HEK293 (cell line): ENCODE results near the gene FRMD4A.

Experiments
- CTCF ChIA-PET: fragments of 350-600 bp; formaldehyde crosslinking; extraction: SDS; loops from one replicate; lab custom pipeline; 2021; ENCODE audit warnings: antibody characterized with exemption; lab: Yijun Ruan, JAX
- POLR2A ChIA-PET: fragments of 300-600 bp; formaldehyde crosslinking; extraction: SDS; loops from one replicate; lab custom pipeline; 2020; ENCODE audit warnings: antibody characterized with exemption, inconsistent platforms; lab: Yijun Ruan, JAX
- H3K27ac ChIP-seq: fragments of 200-500 bp; sonication (Bioruptor generic); 2 replicates; pipeline ENCODE4 v1.5.1; 2014; ENCODE audit warnings: low read depth, low read length, control low read depth, inconsistent platforms; ENCODE audit errors: extremely low read depth
- H3K36me3 ChIP-seq, 2 experiments: fragments of 200-500 bp in 1 of 2; sonication (Bioruptor generic) in 1 of 2; 1 replicate in 1 of 2; 2 replicates in 1 of 2; pipeline ENCODE4 v1.5.1; 2014 to 2017; ENCODE audit warnings: inconsistent platforms in 2 of 2, low read length in 2 of 2; ENCODE audit not compliant: control insufficient read depth in 2 of 2, insufficient read depth in 1 of 2
- H3K4me1 ChIP-seq: fragments of 200-500 bp; sonication (Bioruptor generic); 2 replicates; pipeline ENCODE4 v1.5.1; 2014; ENCODE audit warnings: mild to moderate bottlenecking, low read length, inconsistent platforms; ENCODE audit not compliant: control insufficient read depth, insufficient read depth
- H3K4me3 ChIP-seq: 2 replicates; pipeline ENCODE4 v1.5.1; 2011; ENCODE audit warnings: low read depth, mild to moderate bottlenecking, control low read depth, low read length, moderate library complexity
- H3K9me3 ChIP-seq: fragments of 200-500 bp; sonication (Bioruptor generic); 2 replicates; pipeline ENCODE4 v1.5.1; 2014; ENCODE audit warnings: low read depth, low read length, inconsistent platforms; ENCODE audit not compliant: control insufficient read depth, insufficient read depth
- FEZF1 ChIP-seq: fragments of 450-650 bp; formaldehyde crosslinking; IDR thresholded peaks from 2 replicates; pipeline ENCODE4 v1.5.1; 2016; ENCODE audit warnings: missing biosample characterization, missing genetic modification characterization
- HOXD13 ChIP-seq: sonication (generic); formaldehyde crosslinking; IDR thresholded peaks from 2 replicates; pipeline ENCODE4 v1.8.0; 2022; ENCODE audit warnings: missing genetic modification reagents, borderline replicate concordance
- KLF8 ChIP-seq: fragments of 450-650 bp; formaldehyde crosslinking; IDR thresholded peaks from 2 replicates; pipeline ENCODE4 v1.5.1; 2016; ENCODE audit warnings: missing biosample characterization, missing genetic modification characterization
- KLF9 ChIP-seq: fragments of 450-650 bp; formaldehyde crosslinking; IDR thresholded peaks from 2 replicates; pipeline ENCODE4 v1.5.1; 2016; ENCODE audit warnings: missing biosample characterization, missing genetic modification characterization, low read depth
- RBAK ChIP-seq: fragments of 450-650 bp; formaldehyde crosslinking; IDR thresholded peaks from 2 replicates; pipeline ENCODE4 v1.5.1; 2016; ENCODE audit warnings: missing biosample characterization, missing genetic modification characterization
- SALL2 ChIP-seq: fragments of 450-650 bp; formaldehyde crosslinking; IDR thresholded peaks from 2 replicates; pipeline ENCODE4 v1.5.0; 2017; ENCODE audit warnings: missing biosample characterization, mild to moderate bottlenecking, missing genetic modification characterization, borderline replicate concordance
- SP2 ChIP-seq: fragments of 450-650 bp; formaldehyde crosslinking; IDR thresholded peaks from 2 replicates; pipeline ENCODE4 v1.5.1; 2016; ENCODE audit warnings: missing biosample characterization, missing genetic modification characterization
- ZFP3 ChIP-seq: fragments of 450-650 bp; formaldehyde crosslinking; IDR thresholded peaks from 2 replicates; pipeline ENCODE4 v1.5.1; 2016; ENCODE audit warnings: low read depth, missing biosample characterization, missing genetic modification characterization
- ZFP37 ChIP-seq: fragments of 450-650 bp; formaldehyde crosslinking; IDR thresholded peaks from 2 replicates; pipeline ENCODE4 v1.5.1; 2016; ENCODE audit warnings: missing biosample characterization, missing genetic modification characterization
- ZNF138 ChIP-seq: fragments of 450-650 bp; formaldehyde crosslinking; IDR thresholded peaks from 2 replicates; pipeline ENCODE4 v1.5.1; 2016; ENCODE audit warnings: missing biosample characterization, missing genetic modification characterization, borderline replicate concordance
- ZNF223 ChIP-seq: fragments of 450-650 bp; formaldehyde crosslinking; IDR thresholded peaks from 2 replicates; pipeline ENCODE4 v1.5.1; 2016; ENCODE audit warnings: missing biosample characterization, missing genetic modification characterization
- ZNF239 ChIP-seq: fragments of 450-650 bp; formaldehyde crosslinking; IDR thresholded peaks from 2 replicates; pipeline ENCODE4 v1.5.1; 2016; ENCODE audit warnings: missing biosample characterization, missing genetic modification characterization
- ZNF501 ChIP-seq: fragments of 450-650 bp; formaldehyde crosslinking; IDR thresholded peaks from 2 replicates; pipeline ENCODE4 v1.5.1; 2016; ENCODE audit warnings: missing biosample characterization, missing genetic modification characterization
- ZNF560 ChIP-seq: fragments of 450-650 bp; formaldehyde crosslinking; IDR thresholded peaks from 2 replicates; pipeline ENCODE4 v1.5.1; 2017; ENCODE audit warnings: missing biosample characterization, missing genetic modification characterization, borderline replicate concordance
- ZNF664 ChIP-seq: fragments of 450-650 bp; formaldehyde crosslinking; IDR thresholded peaks from 2 replicates; pipeline ENCODE4 v1.5.1; 2016; ENCODE audit warnings: missing biosample characterization, missing genetic modification characterization
- ZNF677 ChIP-seq: fragments of 450-650 bp; IDR thresholded peaks from 2 replicates; pipeline ENCODE4 v1.5.0; 2018; ENCODE audit warnings: missing biosample characterization, mild to moderate bottlenecking, missing genetic modification characterization, moderate library complexity
- ZNF707 ChIP-seq: fragments of 450-650 bp; formaldehyde crosslinking; IDR thresholded peaks from 2 replicates; pipeline ENCODE4 v1.5.1; 2016; ENCODE audit warnings: missing biosample characterization, missing genetic modification characterization
- ZNF747 ChIP-seq: fragments of 450-650 bp; formaldehyde crosslinking; IDR thresholded peaks from 2 replicates; pipeline ENCODE4 v1.5.1; 2016; ENCODE audit warnings: missing biosample characterization, missing genetic modification characterization
- ZNF785 ChIP-seq: fragments of 450-650 bp; formaldehyde crosslinking; IDR thresholded peaks from 2 replicates; pipeline ENCODE4 v1.5.1; 2016; ENCODE audit warnings: missing biosample characterization, missing genetic modification characterization
- ZSCAN30 ChIP-seq: fragments of 450-650 bp; IDR thresholded peaks from 2 replicates; pipeline ENCODE4 v1.5.1; 2018; ENCODE audit warnings: missing biosample characterization, mild to moderate bottlenecking, missing genetic modification characterization, moderate library complexity
- ZXDB ChIP-seq: fragments of 450-650 bp; formaldehyde crosslinking; IDR thresholded peaks from 2 replicates; pipeline ENCODE4 v1.5.1; 2016; ENCODE audit warnings: missing biosample characterization, missing genetic modification characterization
- TF ChIP-seq, protein P1 (sequence below): fragments of 450-650 bp; formaldehyde crosslinking; IDR thresholded peaks from 2 replicates; pipeline ENCODE4 v1.5.1; 2016; ENCODE audit warnings: missing biosample characterization, missing genetic modification characterization, borderline replicate concordance
- TF ChIP-seq, protein P2 (sequence below): fragments of 450-650 bp; formaldehyde crosslinking; IDR thresholded peaks from 2 replicates; pipeline ENCODE4 v1.5.1; 2017; ENCODE audit warnings: missing biosample characterization, missing genetic modification characterization
- TF ChIP-seq, protein P3 (sequence below): fragments of 450-650 bp; formaldehyde crosslinking; IDR thresholded peaks from 2 replicates; pipeline ENCODE4 v1.5.1; 2016; ENCODE audit warnings: missing biosample characterization, missing genetic modification characterization
- TF ChIP-seq, protein P4 (sequence below): fragments of 450-650 bp; formaldehyde crosslinking; IDR thresholded peaks from 2 replicates; pipeline ENCODE4 v1.5.1; 2016; ENCODE audit warnings: missing biosample characterization, missing genetic modification characterization
- TF ChIP-seq, protein P5 (sequence below): fragments of 450-650 bp; formaldehyde crosslinking; IDR thresholded peaks from 2 replicates; pipeline ENCODE4 v1.5.1; 2016; ENCODE audit warnings: missing biosample characterization, missing genetic modification characterization
- TF ChIP-seq, protein P6 (sequence below): fragments of 450-650 bp; formaldehyde crosslinking; IDR thresholded peaks from 2 replicates; pipeline ENCODE4 v1.5.1; 2016; ENCODE audit warnings: missing biosample characterization, missing genetic modification characterization

FRMD4A gene

DNA sequence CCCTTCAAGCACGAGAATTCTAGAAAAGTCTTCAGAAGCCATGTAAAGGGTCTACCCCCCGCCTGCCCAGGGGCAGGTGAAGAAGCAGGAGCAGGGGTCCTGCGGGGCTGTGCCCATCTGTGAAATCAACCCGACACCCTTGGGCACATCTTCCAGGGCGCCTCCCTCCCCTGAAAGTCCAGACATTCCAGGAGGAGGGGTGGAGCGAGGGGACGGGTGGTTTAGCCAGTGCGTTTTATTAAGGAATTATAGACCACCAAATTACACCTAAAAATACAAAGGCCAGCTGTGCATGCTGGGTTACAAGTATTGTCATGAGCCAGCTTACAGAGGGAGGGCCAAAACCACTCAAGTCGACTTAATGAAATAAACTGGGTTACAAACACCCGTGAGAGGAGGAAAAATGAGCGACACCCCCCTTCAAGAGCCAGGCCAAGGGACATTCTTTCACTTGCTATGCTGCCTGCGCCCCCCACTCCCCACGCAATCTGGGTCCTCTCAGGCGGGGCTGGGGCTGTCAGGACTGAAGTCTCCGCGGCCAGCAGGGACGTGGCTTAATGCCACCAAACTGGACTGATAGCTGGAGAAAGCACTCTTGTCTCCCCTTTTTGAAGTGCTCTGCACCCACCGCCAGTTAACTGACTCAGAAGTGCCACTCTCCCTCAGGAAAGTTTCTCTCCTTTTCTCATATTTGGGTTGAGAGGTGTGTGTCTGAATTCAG lies 360.3 kb downstream of the FRMD4A start:
- peaks cover 9% of the 10 kb centered on the region for H3K4me1 ChIP-seq
- no peaks in the 10 kb centered on the region for H3K9me3 ChIP-seq
- POLR2A ChIA-PET, result no interaction called here
- CTCF ChIA-PET, result no interaction called here
- H3K4me3 ChIP-seq, result no peak overlapping the region
- TF ChIP-seq ZXDB (tag by site-specific recombination), result no peak
- no peak for TF ChIP-seq ZFP37 (tag by site-specific recombination)
- TF ChIP-seq, protein P1, sequence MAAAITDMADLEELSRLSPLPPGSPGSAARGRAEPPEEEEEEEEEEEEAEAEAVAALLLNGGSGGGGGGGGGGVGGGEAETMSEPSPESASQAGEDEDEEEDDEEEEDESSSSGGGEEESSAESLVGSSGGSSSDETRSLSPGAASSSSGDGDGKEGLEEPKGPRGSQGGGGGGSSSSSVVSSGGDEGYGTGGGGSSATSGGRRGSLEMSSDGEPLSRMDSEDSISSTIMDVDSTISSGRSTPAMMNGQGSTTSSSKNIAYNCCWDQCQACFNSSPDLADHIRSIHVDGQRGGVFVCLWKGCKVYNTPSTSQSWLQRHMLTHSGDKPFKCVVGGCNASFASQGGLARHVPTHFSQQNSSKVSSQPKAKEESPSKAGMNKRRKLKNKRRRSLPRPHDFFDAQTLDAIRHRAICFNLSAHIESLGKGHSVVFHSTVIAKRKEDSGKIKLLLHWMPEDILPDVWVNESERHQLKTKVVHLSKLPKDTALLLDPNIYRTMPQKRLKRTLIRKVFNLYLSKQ (tag by site-specific recombination), result no peak
- TF ChIP-seq ZSCAN30 (tag by site-specific recombination), result no peak
- TF ChIP-seq ZNF223, result no peak
- no peak for TF ChIP-seq ZNF560 (tag by site-specific recombination)
- no peak for TF ChIP-seq ZNF747 (tag by site-specific recombination)
- TF ChIP-seq KLF9 (tag by site-specific recombination), result no peak
- TF ChIP-seq ZNF501, result no peak
- TF ChIP-seq RBAK, result no peak
- no peak for TF ChIP-seq ZNF138 (tag by site-specific recombination)
- no peak for TF ChIP-seq ZNF239 (tag by site-specific recombination)
- TF ChIP-seq ZFP3, result no peak
- no peak for TF ChIP-seq ZNF785 (tag by site-specific recombination)
- TF ChIP-seq SALL2 (tag by site-specific recombination), result no peak
- TF ChIP-seq, protein P2, sequence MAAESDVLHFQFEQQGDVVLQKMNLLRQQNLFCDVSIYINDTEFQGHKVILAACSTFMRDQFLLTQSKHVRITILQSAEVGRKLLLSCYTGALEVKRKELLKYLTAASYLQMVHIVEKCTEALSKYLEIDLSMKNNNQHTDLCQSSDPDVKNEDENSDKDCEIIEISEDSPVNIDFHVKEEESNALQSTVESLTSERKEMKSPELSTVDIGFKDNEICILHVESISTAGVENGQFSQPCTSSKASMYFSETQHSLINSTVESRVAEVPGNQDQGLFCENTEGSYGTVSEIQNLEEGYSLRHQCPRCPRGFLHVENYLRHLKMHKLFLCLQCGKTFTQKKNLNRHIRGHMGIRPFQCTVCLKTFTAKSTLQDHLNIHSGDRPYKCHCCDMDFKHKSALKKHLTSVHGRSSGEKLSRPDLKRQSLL (tag by site-specific recombination), result no peak
- TF ChIP-seq FEZF1 (tag by site-specific recombination), result no peak
- no peak for TF ChIP-seq HOXD13 (CRISPR knock-in tag)
- TF ChIP-seq, protein P3, sequence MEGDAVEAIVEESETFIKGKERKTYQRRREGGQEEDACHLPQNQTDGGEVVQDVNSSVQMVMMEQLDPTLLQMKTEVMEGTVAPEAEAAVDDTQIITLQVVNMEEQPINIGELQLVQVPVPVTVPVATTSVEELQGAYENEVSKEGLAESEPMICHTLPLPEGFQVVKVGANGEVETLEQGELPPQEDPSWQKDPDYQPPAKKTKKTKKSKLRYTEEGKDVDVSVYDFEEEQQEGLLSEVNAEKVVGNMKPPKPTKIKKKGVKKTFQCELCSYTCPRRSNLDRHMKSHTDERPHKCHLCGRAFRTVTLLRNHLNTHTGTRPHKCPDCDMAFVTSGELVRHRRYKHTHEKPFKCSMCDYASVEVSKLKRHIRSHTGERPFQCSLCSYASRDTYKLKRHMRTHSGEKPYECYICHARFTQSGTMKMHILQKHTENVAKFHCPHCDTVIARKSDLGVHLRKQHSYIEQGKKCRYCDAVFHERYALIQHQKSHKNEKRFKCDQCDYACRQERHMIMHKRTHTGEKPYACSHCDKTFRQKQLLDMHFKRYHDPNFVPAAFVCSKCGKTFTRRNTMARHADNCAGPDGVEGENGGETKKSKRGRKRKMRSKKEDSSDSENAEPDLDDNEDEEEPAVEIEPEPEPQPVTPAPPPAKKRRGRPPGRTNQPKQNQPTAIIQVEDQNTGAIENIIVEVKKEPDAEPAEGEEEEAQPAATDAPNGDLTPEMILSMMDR (tag by site-specific recombination), result no peak
- TF ChIP-seq, all 188 proteins: peak for 0
- H3K36me3 ChIP-seq, result no peaks in the 10 kb centered on the region
- H3K27ac ChIP-seq, result no peak overlapping the region

DNA sequence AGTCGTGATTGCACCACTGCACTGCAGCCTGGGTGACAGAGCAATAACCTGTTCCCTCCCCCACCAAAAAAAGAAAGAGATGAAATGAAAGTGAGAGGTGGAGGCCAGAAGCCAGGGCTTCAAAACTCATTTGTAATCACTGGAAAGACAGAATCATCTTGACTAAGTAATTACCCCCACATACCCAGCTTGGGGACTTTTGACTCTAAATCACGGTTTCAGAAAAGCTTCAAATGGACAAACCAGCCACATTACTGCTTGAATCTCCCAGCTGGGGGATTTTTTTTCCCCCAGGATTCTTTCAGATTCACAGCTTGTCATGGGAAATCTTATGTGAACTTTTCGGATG lies 361.0 kb downstream of the FRMD4A start:
- CTCF ChIA-PET, result interaction anchor here (0.7 kb wide), 1 partner anchor 192 kb away, joined by 3 read pairs; no protein-coding TSS in a partner anchor
- no peak overlapping the region for H3K4me3 ChIP-seq
- POLR2A ChIA-PET, result no interaction called here
- H3K4me1 ChIP-seq, result peaks cover 9% of the 10 kb centered on the region
- H3K27ac ChIP-seq, result no peak overlapping the region
- no peaks in the 10 kb centered on the region for H3K9me3 ChIP-seq
- no peaks in the 10 kb centered on the region for H3K36me3 ChIP-seq
- TF ChIP-seq ZNF707 (tag by site-specific recombination), result no peak
- no peak for TF ChIP-seq ZNF664
- no peak for TF ChIP-seq KLF8 (tag by site-specific recombination)
- TF ChIP-seq, protein P4, sequence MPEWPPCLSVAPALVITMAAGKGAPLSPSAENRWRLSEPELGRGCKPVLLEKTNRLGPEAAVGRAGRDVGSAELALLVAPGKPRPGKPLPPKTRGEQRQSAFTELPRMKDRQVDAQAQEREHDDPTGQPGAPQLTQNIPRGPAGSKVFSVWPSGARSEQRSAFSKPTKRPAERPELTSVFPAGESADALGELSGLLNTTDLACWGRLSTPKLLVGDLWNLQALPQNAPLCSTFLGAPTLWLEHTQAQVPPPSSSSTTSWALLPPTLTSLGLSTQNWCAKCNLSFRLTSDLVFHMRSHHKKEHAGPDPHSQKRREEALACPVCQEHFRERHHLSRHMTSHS (tag by site-specific recombination), result no peak
- TF ChIP-seq, protein P5, sequence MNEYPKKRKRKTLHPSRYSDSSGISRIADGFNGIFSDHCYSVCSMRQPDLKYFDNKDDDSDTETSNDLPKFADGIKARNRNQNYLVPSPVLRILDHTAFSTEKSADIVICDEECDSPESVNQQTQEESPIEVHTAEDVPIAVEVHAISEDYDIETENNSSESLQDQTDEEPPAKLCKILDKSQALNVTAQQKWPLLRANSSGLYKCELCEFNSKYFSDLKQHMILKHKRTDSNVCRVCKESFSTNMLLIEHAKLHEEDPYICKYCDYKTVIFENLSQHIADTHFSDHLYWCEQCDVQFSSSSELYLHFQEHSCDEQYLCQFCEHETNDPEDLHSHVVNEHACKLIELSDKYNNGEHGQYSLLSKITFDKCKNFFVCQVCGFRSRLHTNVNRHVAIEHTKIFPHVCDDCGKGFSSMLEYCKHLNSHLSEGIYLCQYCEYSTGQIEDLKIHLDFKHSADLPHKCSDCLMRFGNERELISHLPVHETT (tag by site-specific recombination), result no peak
- TF ChIP-seq, protein P6, sequence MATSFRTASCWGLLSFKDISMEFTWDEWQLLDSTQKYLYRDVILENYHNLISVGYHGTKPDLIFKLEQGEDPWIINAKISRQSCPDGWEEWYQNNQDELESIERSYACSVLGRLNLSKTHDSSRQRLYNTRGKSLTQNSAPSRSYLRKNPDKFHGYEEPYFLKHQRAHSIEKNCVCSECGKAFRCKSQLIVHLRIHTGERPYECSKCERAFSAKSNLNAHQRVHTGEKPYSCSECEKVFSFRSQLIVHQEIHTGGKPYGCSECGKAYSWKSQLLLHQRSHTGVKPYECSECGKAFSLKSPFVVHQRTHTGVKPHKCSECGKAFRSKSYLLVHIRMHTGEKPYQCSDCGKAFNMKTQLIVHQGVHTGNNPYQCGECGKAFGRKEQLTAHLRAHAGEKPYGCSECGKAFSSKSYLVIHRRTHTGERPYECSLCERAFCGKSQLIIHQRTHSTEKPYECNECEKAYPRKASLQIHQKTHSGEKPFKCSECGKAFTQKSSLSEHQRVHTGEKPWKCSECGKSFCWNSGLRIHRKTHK (tag by site-specific recombination), result no peak
- TF ChIP-seq SP2 (tag by site-specific recombination), result no peak
- no peak for TF ChIP-seq ZNF677
